OCI-LY7 (cell line): ENCODE results near the gene ROBO2. TPM values are rescaled to one million over a fixed set of nuclear protein-coding genes. Genes with fewer than 3 reads are reported as not detected.

Experiments used
- BruUV-seq: library from RNA; stranded (reverse); fragments of 400-500 nt; replicated peaks from 2 replicates; lab custom pipeline; 2021; lab: Mats Ljungman, UMichigan
- CTCF ChIA-PET: fragments of 300-600 bp; sonication (Branson Sonifier 250); formaldehyde crosslinking; loops from one replicate; lab custom pipeline; 2022; ENCODE audit warnings: antibody characterized with exemption; ENCODE audit not compliant: unreplicated experiment; lab: Charles Lee
- POLR2A ChIA-PET: fragments of 300-600 bp; sonication (Branson Sonifier 250); formaldehyde crosslinking; loops from one replicate; lab custom pipeline; 2022; ENCODE audit warnings: antibody characterized with exemption; lab: Charles Lee
- DNase-seq: peaks from one replicate; pipeline ENCODE4 v3.0.0-alpha.2; 2015; ENCODE audit warnings: low spot score
- H2AFZ ChIP-seq: fragments of 200-600 bp; sonication (generic), shearing (Covaris generic); 2 replicates; pipeline ENCODE4 v1.6.1; 2014; ENCODE audit warnings: mild to moderate bottlenecking, antibody characterized with exemption, low read length, moderate library complexity
- H3K27ac ChIP-seq: fragments of 200-600 bp; sonication (generic); 2 replicates; pipeline ENCODE4 v1.5.1; 2014; ENCODE audit warnings: mixed run types, low read depth, mild to moderate bottlenecking, moderate library complexity, low read length, inconsistent platforms; ENCODE audit not compliant: poor library complexity, severe bottlenecking
- H3K36me3 ChIP-seq: fragments of 200-600 bp; sonication (generic); 2 replicates; pipeline ENCODE4 v1.6.1; 2014; ENCODE audit warnings: mild to moderate bottlenecking, antibody characterized with exemption, low read length, moderate library complexity, mixed read lengths; ENCODE audit not compliant: insufficient read depth
- H3K4me1 ChIP-seq: fragments of 200-600 bp; sonication (generic); 2 replicates; pipeline ENCODE4 v1.5.1; 2014; ENCODE audit warnings: mild to moderate bottlenecking, low read length; ENCODE audit not compliant: insufficient read depth, poor library complexity, severe bottlenecking
- H3K4me2 ChIP-seq: fragments of 200-600 bp; sonication (generic); 2 replicates; pipeline ENCODE4 v1.6.1; 2014; ENCODE audit warnings: mild to moderate bottlenecking, low read length
- H3K4me3 ChIP-seq: fragments of 200-600 bp; sonication (generic); 2 replicates; pipeline ENCODE4 v1.5.1; 2014; ENCODE audit warnings: mild to moderate bottlenecking, low read depth, low read length; ENCODE audit not compliant: poor library complexity, severe bottlenecking
- H3K79me2 ChIP-seq: fragments of 200-600 bp; sonication (generic); 2 replicates; pipeline ENCODE4 v1.6.1; 2016; ENCODE audit warnings: low read depth, mild to moderate bottlenecking, low read length, moderate library complexity, mixed read lengths; ENCODE audit not compliant: insufficient read depth
- H3K9me2 ChIP-seq: fragments of 200-600 bp; sonication (generic); 2 replicates; pipeline ENCODE4 v1.6.1; 2016; ENCODE audit warnings: mild to moderate bottlenecking, low read length, mixed read lengths; ENCODE audit not compliant: insufficient read depth
- H3K9me3 ChIP-seq: fragments of 200-600 bp; sonication (generic); 2 replicates; pipeline ENCODE4 v1.6.1; 2014; ENCODE audit warnings: mild to moderate bottlenecking, mixed run types, low read length, mixed read lengths
- H4K20me1 ChIP-seq: fragments of 200-600 bp; sonication (generic); 2 replicates; pipeline ENCODE4 v1.6.1; 2014; ENCODE audit warnings: mild to moderate bottlenecking, antibody characterized with exemption, low read length, moderate library complexity, mixed read lengths; ENCODE audit not compliant: insufficient read depth
- EZH2phosphoT487 ChIP-seq: fragments of 200-600 bp; sonication (generic); IDR thresholded peaks from 2 replicates; pipeline ENCODE4 v1.6.1; 2018; ENCODE audit warnings: low read depth, borderline replicate concordance, mild to moderate bottlenecking, mixed run types, antibody characterized with exemption, low read length, moderate library complexity, mixed read lengths
- intact Hi-C: fragments of 100-400 bp; cut with micrococcal nuclease; formaldehyde crosslinking; loops from one replicate; pipeline ENCODE4 v1.10.0; 2022; ENCODE audit not compliant: unreplicated experiment
- total RNA-seq, 2 experiments: library from RNA; depleted of rRNA in 1 of 2; stranded (reverse); fragments of >200 nt in 1 of 2; shearing (Covaris generic) in 1 of 2; gene quantifications; 2 replicates each; pipeline ENCODE4 v1.2.3, GENCODE V29; 2014 to 2022
- TF ChIP-seq, protein P1 (sequence below): fragments of 200-600 bp; sonication (generic); conservative IDR thresholded peaks from 2 replicates; pipeline ENCODE4 v1.5.1; 2014; ENCODE audit warnings: mild to moderate bottlenecking, antibody characterized with exemption, low read length, moderate library complexity, mixed read lengths

ROBO2 gene
- total RNA-seq, 2 experiments from 2014 or later: 0.06 to 4.8 TPM

DNA sequence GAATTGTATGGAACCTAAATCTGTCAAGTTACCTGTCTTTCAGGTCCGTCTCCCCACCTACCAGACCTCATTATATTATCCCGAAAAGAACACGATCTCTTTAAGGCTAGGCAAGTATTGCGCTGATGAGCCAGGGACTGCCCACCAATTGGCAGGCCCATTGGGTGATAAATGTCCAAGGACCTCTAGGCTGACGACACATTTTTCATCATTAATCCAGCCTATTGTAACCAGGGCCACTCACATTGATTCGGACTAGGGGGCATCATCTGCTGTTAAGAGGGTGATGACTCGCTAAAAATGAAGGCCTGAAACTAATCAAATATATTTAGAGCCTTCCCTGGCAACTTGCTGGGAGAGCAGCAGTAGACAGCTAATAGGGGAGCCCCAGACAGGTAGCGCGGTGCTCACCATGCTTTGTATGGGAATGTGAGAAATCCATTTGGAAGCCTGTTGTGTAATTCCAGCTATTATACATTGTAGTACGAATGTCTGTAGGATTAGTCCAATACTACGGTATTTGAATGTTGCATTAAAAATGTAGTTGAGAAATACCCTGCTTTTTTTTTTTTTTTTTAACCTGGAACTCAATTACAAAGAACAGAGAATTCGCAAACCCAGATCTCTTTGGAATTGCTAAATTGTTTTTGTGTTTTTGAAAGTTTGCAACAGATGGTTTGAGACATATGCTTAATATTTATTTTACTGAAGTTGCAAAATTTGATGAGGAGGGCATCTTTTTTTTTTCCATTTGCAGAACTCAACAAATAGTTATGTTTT lies 156.1 kb downstream of the ROBO2 start:
- Histone ChIP-seq H3K79me2 (no peaks in the 10 kb centered on the region), H4K20me1 (no peaks in the 10 kb centered on the region), H3K36me3 (no peaks in the 10 kb centered on the region), H3K9me2 (no peaks in the 10 kb centered on the region), H3K4me2 (no peak overlapping the region), H3K9me3 (no peaks in the 10 kb centered on the region), H3K27ac (no peak overlapping the region), H2AFZ (no peak overlapping the region), H3K4me3 (no peak overlapping the region), H3K4me1 (no peaks in the 10 kb centered on the region)
- BruUV-seq: no TSS peak
- no peak for TF ChIP-seq EZH2phosphoT487
- TF ChIP-seq, protein P1, sequence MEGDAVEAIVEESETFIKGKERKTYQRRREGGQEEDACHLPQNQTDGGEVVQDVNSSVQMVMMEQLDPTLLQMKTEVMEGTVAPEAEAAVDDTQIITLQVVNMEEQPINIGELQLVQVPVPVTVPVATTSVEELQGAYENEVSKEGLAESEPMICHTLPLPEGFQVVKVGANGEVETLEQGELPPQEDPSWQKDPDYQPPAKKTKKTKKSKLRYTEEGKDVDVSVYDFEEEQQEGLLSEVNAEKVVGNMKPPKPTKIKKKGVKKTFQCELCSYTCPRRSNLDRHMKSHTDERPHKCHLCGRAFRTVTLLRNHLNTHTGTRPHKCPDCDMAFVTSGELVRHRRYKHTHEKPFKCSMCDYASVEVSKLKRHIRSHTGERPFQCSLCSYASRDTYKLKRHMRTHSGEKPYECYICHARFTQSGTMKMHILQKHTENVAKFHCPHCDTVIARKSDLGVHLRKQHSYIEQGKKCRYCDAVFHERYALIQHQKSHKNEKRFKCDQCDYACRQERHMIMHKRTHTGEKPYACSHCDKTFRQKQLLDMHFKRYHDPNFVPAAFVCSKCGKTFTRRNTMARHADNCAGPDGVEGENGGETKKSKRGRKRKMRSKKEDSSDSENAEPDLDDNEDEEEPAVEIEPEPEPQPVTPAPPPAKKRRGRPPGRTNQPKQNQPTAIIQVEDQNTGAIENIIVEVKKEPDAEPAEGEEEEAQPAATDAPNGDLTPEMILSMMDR: no peak
- CTCF ChIA-PET: no interaction called here
- intact Hi-C loops: no loop called here
- POLR2A ChIA-PET: no interaction called here
- no peak for DNase-seq

DNA sequence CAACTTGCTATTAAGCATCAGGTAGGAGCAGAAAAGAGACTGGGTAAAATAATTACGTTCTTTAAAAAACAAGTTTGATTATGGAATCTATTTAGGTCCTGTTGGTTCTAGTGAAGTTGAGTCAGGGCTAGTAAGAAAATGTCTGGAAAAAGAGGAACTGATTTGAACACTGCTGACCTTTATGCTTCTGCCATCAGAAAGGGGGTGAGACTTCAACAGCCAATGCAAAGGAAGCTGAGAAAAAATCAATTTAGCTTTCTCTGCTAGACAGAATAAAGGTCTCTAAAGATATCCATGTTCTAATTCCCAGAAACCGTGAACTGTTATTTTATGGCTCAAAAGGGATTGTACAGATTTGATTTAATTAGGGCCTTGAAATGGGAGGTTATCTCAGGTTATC lies 157.5 kb downstream of the ROBO2 start:
- CTCF ChIA-PET: no interaction called here
- no peaks in the 10 kb centered on the region for H3K9me3 ChIP-seq

More for the DNA sequence above, 157.5 kb downstream of the ROBO2 start:
- POLR2A ChIA-PET: interaction anchor here (0.9 to 1.3 kb wide), 2 partner anchors 16 to 27 kb away, joined by 3 read pairs; no protein-coding TSS in a partner anchor
- Histone ChIP-seq H3K36me3 (no peaks in the 10 kb centered on the region), H3K4me1 (no peaks in the 10 kb centered on the region), H3K4me2 (no peak overlapping the region), H3K79me2 (no peaks in the 10 kb centered on the region), H3K4me3 (no peak overlapping the region), H4K20me1 (no peaks in the 10 kb centered on the region), H2AFZ (no peak overlapping the region), H3K9me2 (no peaks in the 10 kb centered on the region), H3K27ac (no peak overlapping the region)
- no TSS peak for BruUV-seq
- intact Hi-C loops: no loop called here
- TF ChIP-seq, protein P1: no peak
- TF ChIP-seq EZH2phosphoT487: no peak
- no peak for DNase-seq
